Adipocyte (in vitro differentiated cells): ENCODE results near the gene AURKAIP1.
"Not testable (repeated sequence)": the region's sequence is repeated elsewhere in the genome, so short reads cannot be mapped to it uniquely, and the experiment has no call there.

ENCODE experiments used
- DNase-seq: peaks from one replicate; pipeline ENCODE4 v3.0.0-alpha.2; 2015; ENCODE audit warnings: low read depth
- H3K27me3 ChIP-seq: replicated peaks from 2 replicates; pipeline ENCODE4 v1.7.0; 2013; ENCODE audit warnings: mild to moderate bottlenecking, low read length, moderate library complexity; ENCODE audit not compliant: control insufficient read depth, insufficient read depth
- H3K36me3 ChIP-seq: 2 replicates; pipeline ENCODE4 v1.7.0; 2013; ENCODE audit warnings: low read length, mild to moderate bottlenecking, moderate library complexity; ENCODE audit not compliant: control insufficient read depth, insufficient read depth, severe bottlenecking
- H3K4me1 ChIP-seq: 2 replicates; pipeline ENCODE4 v1.7.0; 2013; ENCODE audit warnings: mild to moderate bottlenecking, low read length, moderate library complexity; ENCODE audit not compliant: control insufficient read depth, insufficient read depth
- H3K4me3 ChIP-seq: 2 replicates; pipeline ENCODE4 v1.7.0; 2013; ENCODE audit warnings: mild to moderate bottlenecking, low read length, moderate library complexity
- H3K9ac ChIP-seq: 2 replicates; pipeline ENCODE4 v1.7.0; 2013; ENCODE audit warnings: mild to moderate bottlenecking, low read length, moderate library complexity
- H3K9me3 ChIP-seq: 2 replicates; pipeline ENCODE4 v1.7.0; 2013; ENCODE audit warnings: mild to moderate bottlenecking, low read length, moderate library complexity; ENCODE audit not compliant: control insufficient read depth

Gene AURKAIP1

DNA sequence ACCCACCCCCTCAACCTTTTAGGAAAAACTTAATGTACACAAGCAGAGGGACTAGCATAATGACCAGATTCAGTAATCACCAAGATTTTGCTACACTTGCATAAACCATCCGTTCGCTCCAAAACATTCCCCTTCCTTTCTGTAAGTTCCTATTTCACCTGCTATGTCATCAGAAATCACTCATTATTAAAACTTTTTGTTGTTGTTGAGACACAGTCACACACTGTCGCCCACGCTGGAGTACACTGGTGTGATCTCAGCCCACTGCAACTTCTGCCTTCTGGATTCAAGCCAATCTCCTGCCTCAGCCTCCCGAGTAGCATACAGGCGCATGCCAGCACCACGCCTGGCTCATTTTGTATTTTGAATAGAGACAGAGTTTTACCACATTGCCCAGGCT lies 28.6 kb upstream of the AURKAIP1 start:
- H3K9me3 ChIP-seq = no peaks in the 10 kb centered on the region
- no peaks in the 10 kb centered on the region for H3K27me3 ChIP-seq
- no peak overlapping the region for H3K4me3 ChIP-seq
- no peak for DNase-seq
- no peak overlapping the region for H3K9ac ChIP-seq
- peaks cover 46% of the 10 kb centered on the region for H3K36me3 ChIP-seq
- H3K4me1 ChIP-seq = peaks cover 36% of the 10 kb centered on the region

- DNase-seq, H3K9ac ChIP-seq, H3K27me3 ChIP-seq, H3K9me3 ChIP-seq, H3K4me3 ChIP-seq: not testable (repeated sequence)
- H3K4me1 ChIP-seq = peaks cover 31% of the 10 kb centered on the region
- peaks cover 47% of the 10 kb centered on the region for H3K36me3 ChIP-seq
Measured at GRCh38 chr1:1402901-1403392, 27.9 kb upstream of the AURKAIP1 start.

DNA sequence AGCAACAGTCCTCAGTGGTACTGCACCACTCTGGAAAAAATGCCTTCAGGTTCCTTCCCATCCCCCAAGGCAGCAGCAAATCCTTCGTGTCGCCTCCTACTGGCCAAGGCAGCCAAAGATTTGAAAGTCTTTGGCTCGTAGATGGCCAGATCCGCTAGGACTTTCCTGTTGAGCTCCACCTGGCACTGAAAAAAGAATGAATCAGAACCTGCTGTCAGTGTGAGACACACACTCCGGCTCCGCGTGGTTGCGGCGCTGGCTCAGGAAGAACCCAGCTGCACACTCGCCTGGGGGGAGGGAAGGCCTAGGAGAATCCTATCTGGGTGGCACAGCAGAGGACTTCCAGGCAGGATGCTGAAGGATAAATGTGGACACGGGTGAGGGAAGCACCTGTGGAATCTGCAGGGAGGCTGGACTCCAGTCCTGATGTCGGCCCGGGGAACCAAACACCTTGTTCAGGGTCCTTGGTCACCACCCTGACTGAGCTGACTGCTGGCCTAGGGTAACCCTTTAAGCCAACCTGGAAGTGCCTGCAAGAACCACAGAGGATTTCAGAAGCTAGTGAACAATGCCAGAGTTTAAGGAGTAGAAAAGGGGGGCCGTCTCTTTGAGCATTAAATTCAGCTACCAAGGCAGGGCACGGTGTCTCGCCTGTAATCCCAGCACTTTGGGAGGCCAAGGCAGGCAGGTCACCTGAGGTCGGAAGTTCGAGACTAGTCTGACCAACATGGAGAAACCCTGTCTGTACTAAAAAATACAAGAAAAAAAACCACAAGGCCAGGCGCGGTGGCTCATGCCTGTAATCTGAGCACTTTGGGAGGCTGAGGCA lies 27.3 kb upstream of the AURKAIP1 start:
- peaks cover 37% of the 10 kb centered on the region for H3K4me1 ChIP-seq
- H3K9me3 ChIP-seq = no peaks in the 10 kb centered on the region
- no peak overlapping the region for H3K4me3 ChIP-seq
- no peaks in the 10 kb centered on the region for H3K27me3 ChIP-seq
- H3K36me3 ChIP-seq = peaks cover 54% of the 10 kb centered on the region
- H3K9ac ChIP-seq = no peak overlapping the region
- DNase-seq = peak; percentile 75

GRCh38 chr1:1401457-1402010 lies 26.5 kb upstream of the AURKAIP1 start:
- H3K9me3 ChIP-seq = no peaks in the 10 kb centered on the region
- H3K36me3 ChIP-seq = peaks cover 59% of the 10 kb centered on the region
- H3K4me1 ChIP-seq = peaks cover 42% of the 10 kb centered on the region
- H3K4me3 ChIP-seq = no peak overlapping the region
- DNase-seq = no peak
- no peak overlapping the region for H3K9ac ChIP-seq
- no peaks in the 10 kb centered on the region for H3K27me3 ChIP-seq

- no peaks in the 10 kb centered on the region for H3K9me3 ChIP-seq
- H3K9ac ChIP-seq = peak overlapping the region; percentile 93
- H3K36me3 ChIP-seq = peaks cover 59% of the 10 kb centered on the region
- peaks cover 36% of the 10 kb centered on the region for H3K4me1 ChIP-seq
- H3K4me3 ChIP-seq = peak overlapping the region; percentile 91
- DNase-seq = no peak
- H3K27me3 ChIP-seq = no peaks in the 10 kb centered on the region
Measured at GRCh38 chr1:1400576-1401456, 25.8 kb upstream of the AURKAIP1 start.

DNA sequence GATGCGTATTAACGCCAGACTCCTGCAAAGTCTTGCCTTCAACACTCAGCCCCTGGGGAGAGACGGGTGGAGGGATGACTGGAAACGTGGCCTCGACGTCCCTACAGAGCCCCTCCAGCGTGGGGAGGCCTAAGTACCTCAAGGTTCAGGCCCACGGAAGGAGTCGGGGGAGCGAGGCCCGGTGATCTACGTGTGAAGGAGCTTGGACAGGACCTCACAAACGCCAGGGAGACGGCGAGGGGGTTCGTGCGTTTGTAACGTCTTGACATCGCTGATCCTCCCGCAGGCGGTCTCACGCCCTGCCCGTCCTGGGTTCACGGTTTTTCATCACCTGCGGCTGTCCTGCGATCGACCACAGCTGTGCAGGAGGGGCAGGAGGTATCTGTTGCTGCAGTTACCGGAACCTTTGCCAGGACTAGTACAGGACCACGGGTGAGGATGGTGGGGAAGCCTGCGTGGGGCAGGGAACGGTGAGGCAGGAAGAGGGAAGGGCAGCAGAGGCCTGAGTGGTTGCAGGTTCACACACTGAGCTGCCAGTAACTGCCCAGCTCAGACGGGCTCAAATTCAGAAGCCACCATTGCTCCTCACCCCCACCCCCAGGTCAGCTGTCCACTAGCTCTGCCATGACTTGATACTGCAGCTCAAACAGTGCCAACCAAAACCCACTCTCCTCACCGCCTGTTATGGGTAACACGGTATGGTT lies 25.0 kb upstream of the AURKAIP1 start:
- DNase-seq = peak; percentile 46
- Histone ChIP-seq H3K4me3 (peak overlapping the region; percentile 91), H3K4me1 (peaks cover 29% of the 10 kb centered on the region), H3K36me3 (peaks cover 60% of the 10 kb centered on the region), H3K27me3 (no peaks in the 10 kb centered on the region), H3K9ac (peak overlapping the region; percentile 93), H3K9me3 (no peaks in the 10 kb centered on the region)

- peaks cover 59% of the 10 kb centered on the region for H3K36me3 ChIP-seq
- no peaks in the 10 kb centered on the region for H3K9me3 ChIP-seq
- no peaks in the 10 kb centered on the region for H3K27me3 ChIP-seq
- peak within 1 kb of the TSS; percentile 93 for H3K9ac ChIP-seq
- H3K4me3 ChIP-seq = peak within 1 kb of the TSS; percentile 91
- DNase-seq = peak; percentile 99
- peaks cover 29% of the 10 kb centered on the region for H3K4me1 ChIP-seq
Measured at GRCh38 chr1:1399187-1399871, 24.3 kb upstream of the AURKAIP1 start, which contains the start of gene CCNL2. Gene CCNL2 (minus strand): TSS chr1:1399335. CDS start chr1:1399306, 29 bp downstream.

DNA sequence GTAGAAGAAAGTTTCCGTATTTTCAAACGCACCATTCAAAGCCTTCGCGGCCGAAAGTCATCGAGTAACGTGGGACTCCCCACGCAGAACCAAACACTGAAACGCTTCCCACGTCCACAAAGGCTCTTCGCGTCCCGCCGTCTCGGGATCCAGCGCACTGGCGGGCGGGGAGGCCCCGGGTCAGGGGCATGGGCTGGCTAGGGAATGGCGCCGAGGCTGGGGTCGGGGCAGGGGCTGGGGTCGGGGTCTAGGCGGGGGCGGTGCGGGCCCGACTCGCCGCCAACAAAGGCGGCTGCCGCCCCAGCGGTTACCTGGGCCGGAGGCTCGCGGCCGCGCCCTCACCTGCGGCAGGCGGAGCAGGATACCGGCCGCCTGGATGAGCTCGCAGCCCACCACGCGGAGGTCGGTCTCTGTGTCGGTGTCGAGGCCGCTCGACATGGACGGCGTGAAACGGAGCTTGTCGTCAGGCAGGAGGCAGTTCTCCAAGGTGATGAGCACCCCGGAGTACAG lies 23.7 kb upstream of the AURKAIP1 start:
- Histone ChIP-seq H3K4me3 (peak overlapping the region; percentile 91), H3K9ac (peak overlapping the region; percentile 93), H3K9me3 (no peaks in the 10 kb centered on the region), H3K36me3 (peaks cover 63% of the 10 kb centered on the region), H3K4me1 (peaks cover 29% of the 10 kb centered on the region), H3K27me3 (no peaks in the 10 kb centered on the region)
- peak; percentile 46 for DNase-seq

GRCh38 chr1:1397839-1398523 lies 23.0 kb upstream of the AURKAIP1 start:
- peaks cover 64% of the 10 kb centered on the region for H3K36me3 ChIP-seq
- H3K4me3 ChIP-seq = peak overlapping the region; percentile 91
- peak overlapping the region; percentile 93 for H3K9ac ChIP-seq
- no peaks in the 10 kb centered on the region for H3K9me3 ChIP-seq
- H3K4me1 ChIP-seq = peaks cover 29% of the 10 kb centered on the region
- no peaks in the 10 kb centered on the region for H3K27me3 ChIP-seq
- peak; percentile 22 for DNase-seq

- Histone ChIP-seq H3K4me1 (peaks cover 18% of the 10 kb centered on the region), H3K36me3 (peaks cover 69% of the 10 kb centered on the region), H3K9me3 (no peaks in the 10 kb centered on the region), H3K27me3 (no peaks in the 10 kb centered on the region), H3K9ac (no peak overlapping the region), H3K4me3 (no peak overlapping the region)
- no peak for DNase-seq
Measured at GRCh38 chr1:1395166-1395565, 20.2 kb upstream of the AURKAIP1 start.
